GM23338 (cell line): Measurements from ENCODE around the gene CLIP1. TPM values are rescaled to one million over a fixed set of nuclear protein-coding genes. Genes with fewer than 3 reads are reported as not detected.

Source experiments
- ATAC-seq: fragments of 200-7000 bp; cut with Tn5 transposase; 3 replicates; pipeline ENCODE4 v1.9.1; 2020
- DNase-seq: peaks from one replicate; pipeline ENCODE4 v3.0.0-alpha.2; 2015; ENCODE audit warnings: low spot score
- H2AFZ ChIP-seq: fragments of 200-600 bp; sonication (generic); 2 replicates; pipeline ENCODE4 v1.8.0; 2016; ENCODE audit warnings: antibody characterized with exemption, mild to moderate bottlenecking, moderate library complexity
- H3F3A ChIP-seq: fragments of 200-600 bp; sonication (generic); replicated peaks from 2 replicates; pipeline ENCODE4 v1.8.0; 2017; ENCODE audit warnings: antibody characterized with exemption, mixed run types, low read depth
- H3K27ac ChIP-seq: fragments of 200-600 bp; sonication (generic); 2 replicates; pipeline ENCODE4 v1.6.1; 2016; ENCODE audit warnings: low read depth
- H3K27me3 ChIP-seq: fragments of 200-600 bp; sonication (generic); 2 replicates; pipeline ENCODE4 v1.8.0; 2016; ENCODE audit warnings: mild to moderate bottlenecking, mixed run types, moderate library complexity; ENCODE audit not compliant: insufficient read depth
- H3K36me3 ChIP-seq: fragments of 200-600 bp; sonication (generic); 2 replicates; pipeline ENCODE4 v1.8.0; 2016; ENCODE audit warnings: mild to moderate bottlenecking; ENCODE audit not compliant: insufficient read depth
- H3K4me1 ChIP-seq: fragments of 200-600 bp; sonication (generic); 2 replicates; pipeline ENCODE4 v1.8.0; 2016; ENCODE audit warnings: mild to moderate bottlenecking, moderate library complexity; ENCODE audit not compliant: insufficient read depth
- H3K4me2 ChIP-seq: fragments of 200-600 bp; sonication (generic); 2 replicates; pipeline ENCODE4 v1.7.1; 2017; ENCODE audit warnings: mixed run types
- H3K4me3 ChIP-seq: fragments of 200-600 bp; sonication (generic); 2 replicates; pipeline ENCODE4 v1.6.1; 2016; ENCODE audit warnings: mixed run types
- H3K79me2 ChIP-seq: fragments of 200-600 bp; sonication (generic); replicated peaks from 2 replicates; pipeline ENCODE4 v1.8.0; 2017; ENCODE audit warnings: mild to moderate bottlenecking; ENCODE audit not compliant: insufficient read depth
- H3K9me2 ChIP-seq: fragments of 200-600 bp; sonication (generic); 2 replicates; pipeline ENCODE4 v1.8.0; 2017; ENCODE audit not compliant: insufficient read depth
- H4K20me1 ChIP-seq: fragments of 200-600 bp; sonication (generic); replicated peaks from 2 replicates; pipeline ENCODE4 v1.8.0; 2017; ENCODE audit warnings: mild to moderate bottlenecking; ENCODE audit not compliant: insufficient read depth
- H3K27ac Mint-ChIP-seq: 2 replicates; pipeline ENCODE4 v1.8.0; 2020; ENCODE audit warnings: inconsistent platforms, mild to moderate bottlenecking, moderate library complexity, mixed read lengths
- H3K27me3 Mint-ChIP-seq: 3 replicates; pipeline ENCODE4 v1.8.0; 2022; ENCODE audit warnings: low read depth, mild to moderate bottlenecking, moderate library complexity, mixed read lengths, inconsistent platforms; ENCODE audit not compliant: insufficient read depth, poor library complexity
- H3K36me3 Mint-ChIP-seq: 3 replicates; pipeline ENCODE4 v1.8.0; 2021; ENCODE audit warnings: low read depth, mild to moderate bottlenecking, inconsistent platforms, moderate library complexity, mixed read lengths
- H3K4me1 Mint-ChIP-seq: 3 replicates; pipeline ENCODE4 v1.8.0; 2020; ENCODE audit warnings: mild to moderate bottlenecking, inconsistent platforms, mixed read lengths
- H3K4me3 Mint-ChIP-seq: 3 replicates; pipeline ENCODE4 v1.8.0; 2021; ENCODE audit warnings: moderate library complexity, mild to moderate bottlenecking, inconsistent platforms, mixed read lengths
- H3K9me3 Mint-ChIP-seq: 3 replicates; pipeline ENCODE4 v1.8.0; 2020; ENCODE audit warnings: moderate library complexity, mild to moderate bottlenecking, inconsistent platforms, mixed read lengths
- CREB1 ChIP-seq: fragments of 250-450 bp; sonication (Bioruptor Pico); IDR thresholded peaks from 2 replicates; pipeline ENCODE4 v1.5.0; 2020; ENCODE audit warnings: low read depth, mild to moderate bottlenecking, moderate library complexity
- CTCF ChIP-seq, 2 experiments: fragments of 200-600 bp in 1 of 2; sonication (generic) in 1 of 2; conservative IDR thresholded peaks; 2 replicates each; pipeline versions ENCODE4 v1.5.1 to v1.6.1; 2016 to 2017; ENCODE audit warnings: antibody characterized with exemption in 2 of 2, low read depth in 2 of 2, mild to moderate bottlenecking in 2 of 2, moderate library complexity in 1 of 2
- ETS1 ChIP-seq: IDR thresholded peaks from 2 replicates; pipeline ENCODE4 v1.6.1; 2016; ENCODE audit warnings: antibody characterized with exemption
- EZH2 ChIP-seq: fragments of 200-600 bp; sonication (generic); IDR thresholded peaks from one replicate; pipeline ENCODE4 v1.8.0; 2017; ENCODE audit warnings: antibody characterized with exemption, mild to moderate bottlenecking, low read depth; ENCODE audit not compliant: unreplicated experiment
- EZH2phosphoT487 ChIP-seq: fragments of 200-600 bp; sonication (generic); IDR thresholded peaks from one replicate; pipeline ENCODE4 v1.8.1; 2018; ENCODE audit warnings: antibody characterized with exemption; ENCODE audit not compliant: unreplicated experiment
- JUNB ChIP-seq: IDR thresholded peaks from one replicate; pipeline ENCODE4 v1.6.1; 2016; ENCODE audit warnings: antibody characterized with exemption; ENCODE audit not compliant: unreplicated experiment
- NANOG ChIP-seq: IDR thresholded peaks from 2 replicates; pipeline ENCODE4 v1.6.1; 2016; ENCODE audit warnings: antibody characterized with exemption, borderline replicate concordance
- POLR2AphosphoS5 ChIP-seq: IDR thresholded peaks from 2 replicates; pipeline ENCODE4 v1.6.1; 2016; ENCODE audit warnings: antibody characterized with exemption, low read depth
- REST ChIP-seq: IDR thresholded peaks from one replicate; pipeline ENCODE4 v1.6.1; 2018; ENCODE audit warnings: antibody characterized with exemption; ENCODE audit not compliant: unreplicated experiment
- STAT1 ChIP-seq: IDR thresholded peaks from one replicate; pipeline ENCODE4 v1.6.1; 2016; ENCODE audit warnings: antibody characterized with exemption; ENCODE audit not compliant: unreplicated experiment
- ZNF114 ChIP-seq: fragments of 250-450 bp; sonication (Bioruptor Pico); IDR thresholded peaks from 2 replicates; pipeline ENCODE4 v1.5.0; 2020; ENCODE audit warnings: mild to moderate bottlenecking, moderate library complexity
- ZNF331 ChIP-seq: fragments of 250-450 bp; sonication (Bioruptor Pico); IDR thresholded peaks from 2 replicates; pipeline ENCODE4 v1.5.0; 2020; ENCODE audit warnings: low read depth, mild to moderate bottlenecking, moderate library complexity
- polyA plus RNA-seq: library from polyadenylated mRNA; unstranded; fragments of >200 nt; fragmentation: Nextera tagmentation; extraction: Ambion mirVana; gene quantifications from 2 replicates; pipeline ENCODE4 v1.2.1, GENCODE V29; 2016
- total RNA-seq: library from RNA; depleted of rRNA; stranded (reverse); fragments of >200 nt; shearing (Covaris generic); gene quantifications from 2 replicates; pipeline ENCODE4 v1.2.3, GENCODE V29; 2014

Gene CLIP1
- total and polyA plus RNA-seq, 2 experiments from 2014 or later, result 11.5 to 21.1 TPM

GRCh38 chr12:122244565-122245371, 177.7 kb downstream of the CLIP1 start (continued):
- TF ChIP-seq CTCF (conservative IDR thresholded peaks at IDR 0.05; ENCODE audit: low read depth in 2 of 2) (no peak), EZH2phosphoT487 (no peak), ETS1 (no peak), ZNF114 (CRISPR knock-in tag) (no peak)

- no peaks in the 10 kb centered on the region for H3F3A ChIP-seq
- Mint-ChIP-seq H3K27me3 (peaks cover 3% of the 10 kb centered on the region), H3K9me3 (no peaks in the 10 kb centered on the region; the same call in 2 of the 3 replicates), H3K36me3 (peaks cover 23% of the 10 kb centered on the region), H3K4me3 (no peak overlapping the region), H3K27ac (no peak overlapping the region), H3K4me1 (no peaks in the 10 kb centered on the region)
- no peaks in the 10 kb centered on the region for H3K27me3 ChIP-seq
- no peak overlapping the region for H3K4me3 ChIP-seq
- no peak for ATAC-seq
- no peak overlapping the region for H3K4me2 ChIP-seq
- no peaks in the 10 kb centered on the region for H3K9me2 ChIP-seq
- H3K27ac ChIP-seq, result no peak overlapping the region
- H3K79me2 ChIP-seq, result no peaks in the 10 kb centered on the region; the same call in 1 of the 2 replicates
- H3K4me1 ChIP-seq, result no peaks in the 10 kb centered on the region
- H2AFZ ChIP-seq, result no peak overlapping the region
- no peaks in the 10 kb centered on the region; the same call in 1 of the 2 replicates for H4K20me1 ChIP-seq
- no peak for DNase-seq
- peaks cover 3% of the 10 kb centered on the region for H3K36me3 ChIP-seq
- TF ChIP-seq ZNF114 (CRISPR knock-in tag), result no peak
- no peak for TF ChIP-seq EZH2phosphoT487
- no peak for TF ChIP-seq EZH2
- TF ChIP-seq ETS1, result no peak
- TF ChIP-seq JUNB, result no peak
- no peak for TF ChIP-seq POLR2AphosphoS5
- TF ChIP-seq CREB1 (CRISPR knock-in tag), result no peak
- no peak for TF ChIP-seq ZNF331 (CRISPR knock-in tag)
- no peak for TF ChIP-seq CTCF (conservative IDR thresholded peaks at IDR 0.05; ENCODE audit: low read depth in 2 of 2)
- no peak for TF ChIP-seq NANOG
- TF ChIP-seq STAT1, result no peak
- no peak for TF ChIP-seq REST
These were observed 178.5 kb downstream of the CLIP1 start for GRCh38 chr12:122243965-122244364.
